ENCODE measurements around the gene CTNNBIP1.
"Not testable (repeated sequence)": the region's sequence is repeated elsewhere in the genome, so short reads cannot be mapped to it uniquely, and the experiment has no call there.

Gene CTNNBIP1

DNA sequence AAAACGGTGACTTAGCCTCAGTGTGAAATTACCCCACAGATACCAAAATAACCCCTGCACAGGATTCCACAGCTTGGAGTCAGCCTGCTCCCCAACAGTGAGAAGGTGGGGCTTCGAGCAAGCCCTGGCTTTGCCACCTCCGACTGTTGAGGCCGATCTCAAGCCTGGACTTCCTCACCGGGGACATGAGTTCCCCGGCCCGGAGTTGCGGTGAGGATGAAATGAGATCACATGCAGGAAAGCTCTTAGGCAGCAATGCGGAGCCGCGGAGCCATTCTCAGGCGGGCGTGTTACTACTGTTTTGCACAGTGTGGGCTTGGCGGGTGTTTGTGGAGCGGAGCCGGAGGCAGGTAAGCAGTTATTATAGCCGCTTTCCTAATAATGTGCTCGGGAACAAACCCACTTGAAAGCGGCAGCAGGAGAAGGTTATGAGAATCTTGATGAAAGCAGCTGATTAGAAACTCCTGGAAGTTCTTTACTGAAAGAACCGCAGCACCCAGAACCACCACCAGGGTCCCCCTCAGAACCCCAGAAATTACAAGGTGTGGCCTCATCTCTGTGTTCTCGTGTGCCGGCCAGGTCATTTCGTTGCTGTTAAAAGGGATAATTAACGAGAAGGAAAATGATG is 82.4 kb downstream of the CTNNBIP1 start:
- DNase-seq (ENCODE audit: low spot score) = peak; percentile 54

DNA sequence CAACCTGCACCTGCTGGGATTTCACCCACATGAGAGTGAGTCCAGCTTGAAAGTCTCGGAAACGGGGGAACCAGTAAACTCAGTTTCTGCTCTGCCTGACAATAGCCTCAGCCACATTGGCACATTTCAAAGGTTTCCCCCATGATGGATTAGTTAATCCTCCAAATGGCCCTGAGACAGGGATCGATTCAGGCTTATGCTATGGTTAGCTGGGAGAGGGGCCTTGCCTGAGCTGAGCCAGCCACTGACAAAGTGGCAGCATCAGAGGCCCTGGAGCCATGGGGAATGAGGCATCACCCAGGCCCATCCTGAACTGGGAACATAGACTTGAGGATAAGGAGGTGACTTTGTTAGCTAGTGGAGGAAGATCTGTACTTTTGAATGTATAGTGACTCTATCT is 83.5 kb downstream of the CTNNBIP1 start:
- DNase-seq (ENCODE audit: low spot score) = no peak

- DNase-seq (ENCODE audit: low spot score) = no peak
Measured at GRCh38 chr1:9826087-9826486, 84.0 kb downstream of the CTNNBIP1 start.

GRCh38 chr1:9825093-9826074 is 84.7 kb downstream of the CTNNBIP1 start:
- DNase-seq (ENCODE audit: low spot score) = peak; percentile 76

GRCh38 chr1:9824702-9825089 is 85.4 kb downstream of the CTNNBIP1 start:
- no peak for DNase-seq (ENCODE audit: low spot score)

GRCh38 chr1:9823943-9824701 is 85.9 kb downstream of the CTNNBIP1 start, which contains the start of gene CLSTN1:
Gene CLSTN1 (minus strand): TSS chr1:9823965. CDS start chr1:9823733, 232 bp downstream.
- DNase-seq (ENCODE audit: low spot score) = peak; percentile 99

DNA sequence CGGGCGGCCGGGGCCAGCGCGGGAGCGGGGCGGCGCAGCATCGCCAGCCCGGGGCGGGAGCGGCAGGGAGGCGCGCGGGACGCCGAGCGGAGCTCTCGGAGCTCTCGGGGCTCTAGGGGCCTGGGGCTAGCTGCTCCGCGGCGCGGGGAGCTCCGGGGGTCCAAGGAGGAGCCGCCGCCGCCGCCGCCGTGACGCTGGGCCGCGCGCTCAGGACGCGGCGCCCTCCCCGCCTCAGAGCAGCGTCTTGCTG is 86.5 kb downstream of the CTNNBIP1 start:
- DNase-seq (ENCODE audit: low spot score) = no peak

DNA sequence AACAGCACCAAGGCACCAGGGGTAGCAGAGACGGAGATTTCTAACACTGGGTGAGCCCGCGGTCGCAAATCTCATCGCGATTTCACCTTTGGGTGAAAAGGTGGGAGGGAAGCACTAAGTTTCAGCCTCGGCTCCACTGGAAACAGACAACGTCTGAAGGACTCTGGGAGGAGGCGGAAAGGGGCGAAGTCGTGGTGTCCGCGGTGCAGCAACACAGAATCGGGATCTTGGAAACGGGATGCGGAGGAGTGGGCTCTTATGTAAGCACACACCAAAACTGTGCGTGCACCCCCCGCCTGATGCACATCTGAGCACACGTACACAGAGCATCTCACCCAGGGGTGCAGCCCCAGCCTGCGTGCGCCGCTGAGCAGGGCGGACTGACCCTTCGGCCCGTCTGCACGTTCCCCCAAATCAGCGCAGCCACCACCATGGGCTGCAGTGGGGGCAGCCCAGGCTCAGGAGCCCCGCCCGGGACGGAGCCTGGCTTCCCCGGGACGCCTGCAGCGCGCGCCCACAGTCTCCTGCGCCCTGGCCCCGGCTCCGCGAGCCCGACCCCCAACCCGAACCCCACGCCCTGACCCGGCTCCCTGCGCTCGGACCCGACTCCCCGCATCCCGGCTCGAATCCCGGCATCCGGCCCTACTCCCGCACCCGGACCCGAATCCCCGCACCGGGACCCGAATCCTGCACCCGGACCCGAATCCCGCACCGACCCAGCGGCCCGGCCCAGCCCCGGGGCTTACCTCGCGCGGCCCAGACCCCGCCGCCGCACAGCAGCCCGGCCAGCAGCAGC is 87.0 kb downstream of the CTNNBIP1 start:
- no peak for DNase-seq (ENCODE audit: low spot score)

- no peak for DNase-seq (ENCODE audit: low spot score)
Measured at GRCh38 chr1:9822490-9822889, 87.6 kb downstream of the CTNNBIP1 start.

- no peak for DNase-seq (ENCODE audit: low spot score)
Measured at GRCh38 chr1:9821710-9822109, 88.4 kb downstream of the CTNNBIP1 start.

DNA sequence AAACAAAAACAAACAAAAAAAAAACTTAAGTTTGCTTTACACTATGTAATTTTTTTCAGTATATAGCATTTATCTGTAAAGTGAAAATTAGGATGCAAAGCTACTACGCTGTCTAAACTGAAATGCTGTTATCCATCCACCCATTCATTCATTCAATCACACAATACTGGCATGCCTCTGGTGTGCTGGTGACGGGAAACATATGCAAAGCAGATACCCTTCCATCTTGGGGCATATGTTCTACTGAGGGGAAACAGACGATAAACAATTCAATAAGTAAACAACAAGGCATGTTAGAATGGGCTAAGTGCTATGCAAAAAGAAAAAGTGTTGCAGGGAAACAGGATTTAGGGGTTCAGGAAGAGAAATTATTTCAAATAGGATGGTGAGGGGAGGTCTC is 89.5 kb downstream of the CTNNBIP1 start:
- DNase-seq (ENCODE audit: low spot score) = no peak

DNA sequence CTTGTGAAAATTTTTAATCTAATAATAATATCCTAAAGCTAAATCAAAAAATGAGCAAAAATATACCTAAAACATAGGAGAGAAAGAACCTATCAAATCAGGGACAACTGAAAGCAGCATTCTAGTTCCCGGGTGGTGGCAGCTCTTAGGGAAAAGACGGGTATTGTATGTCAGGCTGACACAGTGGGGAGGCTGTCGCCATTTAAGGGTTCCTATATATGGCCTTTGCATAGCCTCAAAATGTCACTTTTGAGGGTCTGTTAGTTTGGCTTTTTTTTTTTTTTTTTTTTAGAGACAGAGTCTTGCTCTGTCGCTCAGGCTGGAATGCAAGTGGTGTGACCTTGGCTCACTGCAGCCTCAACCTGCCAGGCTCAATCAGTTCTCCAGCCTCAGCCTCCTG is 92.3 kb downstream of the CTNNBIP1 start:
- DNase-seq (ENCODE audit: low spot score) = no peak

DNA sequence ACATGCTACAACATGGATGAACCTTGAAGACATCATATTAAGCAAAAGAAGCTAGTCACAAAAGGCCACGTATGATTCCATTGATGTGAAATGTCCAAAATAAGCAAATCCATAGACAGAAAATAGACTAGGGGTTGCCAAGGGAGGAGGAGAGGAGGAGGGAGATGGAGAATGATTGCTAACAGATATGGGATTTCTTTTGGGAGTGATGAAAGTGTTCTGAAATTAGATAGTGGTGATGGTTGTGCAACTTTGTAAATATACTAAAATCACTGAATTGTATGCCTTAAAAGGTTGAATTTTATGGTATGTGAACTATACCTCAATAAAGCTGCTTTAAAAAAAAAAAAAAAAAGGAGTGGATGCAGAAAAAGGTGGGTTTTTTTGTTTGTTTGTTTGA is 93.9 kb downstream of the CTNNBIP1 start:
- DNase-seq (ENCODE audit: low spot score) = no peak

DNA sequence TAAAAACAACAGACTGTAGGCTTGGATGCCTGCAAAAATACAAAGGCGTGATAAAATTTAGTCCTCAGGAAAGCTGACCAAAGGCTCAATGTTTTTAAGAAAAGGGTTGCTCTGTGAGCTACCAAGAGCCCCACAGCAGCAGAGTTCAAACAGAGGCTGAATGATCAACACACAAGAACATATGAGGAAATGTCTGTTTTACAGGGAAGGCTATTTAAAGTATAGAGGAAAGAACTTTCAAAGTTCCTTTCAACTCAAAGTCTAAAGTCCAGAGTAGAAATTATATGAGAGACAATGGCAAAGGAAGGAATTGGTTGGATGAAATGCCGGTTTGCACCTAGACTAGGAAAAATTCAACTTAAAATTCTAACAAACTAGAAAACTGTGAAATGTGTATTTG is 94.9 kb downstream of the CTNNBIP1 start:
- DNase-seq (ENCODE audit: low spot score) = no peak

DNA sequence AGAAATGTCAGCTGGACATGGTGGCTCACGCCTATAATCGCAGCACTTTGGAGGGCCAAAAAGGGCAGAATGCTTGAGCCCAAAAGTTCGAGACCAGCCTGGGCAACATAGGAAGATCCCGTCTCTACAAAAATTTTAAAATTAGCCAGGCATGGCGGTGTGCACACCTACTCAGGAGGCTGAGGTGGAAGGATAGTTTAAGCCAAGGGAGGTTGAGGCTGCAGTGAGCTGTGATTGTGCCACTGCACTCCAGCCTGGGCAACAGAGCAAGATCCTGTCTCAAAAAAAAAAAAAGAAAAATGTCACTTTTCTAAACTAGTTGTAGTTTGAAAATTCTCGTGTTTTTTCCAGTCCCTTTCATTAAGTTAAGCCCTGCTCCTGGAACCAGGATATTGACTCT is 95.5 kb downstream of the CTNNBIP1 start:
- no peak for DNase-seq (ENCODE audit: low spot score)

DNA sequence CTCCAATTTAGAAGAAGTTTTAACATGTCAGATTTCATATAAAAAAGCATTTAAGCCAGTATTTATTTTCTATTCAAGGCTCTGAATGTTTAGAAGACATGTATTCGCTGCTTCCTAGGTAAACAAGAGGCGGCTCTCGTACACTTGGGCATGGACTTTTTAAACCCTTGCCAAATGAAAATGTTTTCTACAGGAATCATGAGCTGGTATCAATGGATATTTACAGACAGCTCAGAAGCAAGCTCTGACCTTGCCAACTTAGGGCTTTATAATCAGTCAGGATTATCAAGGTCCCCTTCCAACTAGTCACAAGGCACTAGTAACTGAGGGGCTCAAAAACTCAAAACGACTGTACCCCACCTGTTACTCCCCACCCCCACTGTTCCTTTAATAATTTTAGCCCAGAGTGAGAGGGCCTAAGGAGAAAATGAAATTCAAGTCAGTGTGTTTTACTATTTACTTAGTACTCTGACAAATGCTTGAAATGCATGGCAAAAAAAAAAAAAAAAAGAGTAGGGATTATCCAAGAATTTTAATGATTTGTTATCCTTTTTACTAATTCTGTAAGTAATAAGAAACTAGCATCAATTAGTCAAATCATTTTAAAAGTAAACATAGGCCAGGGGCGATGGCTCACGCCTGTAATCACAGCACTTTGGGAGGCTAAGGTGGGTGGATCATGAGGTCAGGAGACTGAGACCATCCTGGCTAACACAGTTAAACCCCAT is 98.7 kb downstream of the CTNNBIP1 start:
- no peak for DNase-seq (ENCODE audit: low spot score)

- DNase-seq (ENCODE audit: low spot score) = no peak
Measured at GRCh38 chr1:9809100-9809510, 101.0 kb downstream of the CTNNBIP1 start.

GRCh38 chr1:9808459-9808858 is 101.6 kb downstream of the CTNNBIP1 start:
- no peak for DNase-seq (ENCODE audit: low spot score)

- no peak for DNase-seq (ENCODE audit: low spot score)
Measured at GRCh38 chr1:9807541-9807940, 102.5 kb downstream of the CTNNBIP1 start.

GRCh38 chr1:9805972-9806371 is 104.1 kb downstream of the CTNNBIP1 start:
- DNase-seq (ENCODE audit: low spot score) = not testable (repeated sequence)

DNA sequence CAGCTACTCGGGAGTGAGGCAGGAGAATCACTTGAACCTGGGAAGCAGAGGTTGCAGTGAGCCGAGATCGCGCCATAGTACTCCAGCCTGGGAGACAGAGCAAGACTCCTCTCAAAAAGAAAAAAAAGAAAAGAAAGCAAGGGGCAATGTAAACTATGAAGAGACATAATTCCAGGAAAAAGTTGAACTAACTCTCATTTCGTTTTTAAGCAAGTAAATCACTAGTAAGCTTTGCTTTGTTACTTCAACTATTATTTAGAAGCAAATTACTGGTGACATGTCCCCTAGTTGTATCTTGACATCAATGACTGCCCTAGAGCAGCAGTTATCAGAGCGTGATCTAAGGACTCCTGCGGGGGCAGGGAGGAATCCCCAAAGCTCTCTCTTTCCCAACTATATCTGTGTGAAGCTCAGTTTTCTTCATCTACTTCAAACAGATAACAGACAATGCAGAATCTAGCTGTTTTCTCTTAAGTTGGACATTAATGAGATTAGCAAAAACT is 105.0 kb downstream of the CTNNBIP1 start:
- DNase-seq (ENCODE audit: low spot score) = no peak
